Spleen (tissue), 7 donors: ENCODE measurements around the gene RIMKLA.

ENCODE experiments used
- POLR2A ChIP-seq, 3 donors: fragments of 450-650 bp; IDR thresholded peaks; one replicate each; pipeline ENCODE4 v1.5.1; 2017; ENCODE audit warnings: antibody characterized with exemption in 3 of 3, mild to moderate bottlenecking in 1 of 3
- POLR2AphosphoS5 ChIP-seq, 3 donors: sonication (generic); formaldehyde crosslinking; IDR thresholded peaks; one replicate each; pipeline ENCODE4 v1.5.1; 2017; ENCODE audit warnings: antibody characterized with exemption in 3 of 3
- TF ChIP-seq, protein P1 (sequence below), 11 experiments: fragments of 200-600 bp in 7 of 11; fragments of 450-650 bp in 4 of 11; sonication (generic) in 4 of 11; IDR thresholded peaks in 8 of 11; conservative IDR thresholded peaks in 3 of 11; 1 replicate in 7 of 11; 2 replicates in 4 of 11; pipeline versions ENCODE4 v1.4.0 to v1.8.0; 2016 to 2021; ENCODE audit warnings: antibody characterized with exemption in 11 of 11, inconsistent platforms in 4 of 11, mild to moderate bottlenecking in 1 of 11
- donor health status: DM: no; HTN: no; CAD: no; lungs with moderate emphysema.
- donor health status: DM: no; HTN: no; CAD: no.
- donor health status: DM: no; HTN: no; CAD: no.

GRCh38 chr1:42334240-42335049 lies 46.1 kb upstream of the RIMKLA start:
- TF ChIP-seq, protein P1, sequence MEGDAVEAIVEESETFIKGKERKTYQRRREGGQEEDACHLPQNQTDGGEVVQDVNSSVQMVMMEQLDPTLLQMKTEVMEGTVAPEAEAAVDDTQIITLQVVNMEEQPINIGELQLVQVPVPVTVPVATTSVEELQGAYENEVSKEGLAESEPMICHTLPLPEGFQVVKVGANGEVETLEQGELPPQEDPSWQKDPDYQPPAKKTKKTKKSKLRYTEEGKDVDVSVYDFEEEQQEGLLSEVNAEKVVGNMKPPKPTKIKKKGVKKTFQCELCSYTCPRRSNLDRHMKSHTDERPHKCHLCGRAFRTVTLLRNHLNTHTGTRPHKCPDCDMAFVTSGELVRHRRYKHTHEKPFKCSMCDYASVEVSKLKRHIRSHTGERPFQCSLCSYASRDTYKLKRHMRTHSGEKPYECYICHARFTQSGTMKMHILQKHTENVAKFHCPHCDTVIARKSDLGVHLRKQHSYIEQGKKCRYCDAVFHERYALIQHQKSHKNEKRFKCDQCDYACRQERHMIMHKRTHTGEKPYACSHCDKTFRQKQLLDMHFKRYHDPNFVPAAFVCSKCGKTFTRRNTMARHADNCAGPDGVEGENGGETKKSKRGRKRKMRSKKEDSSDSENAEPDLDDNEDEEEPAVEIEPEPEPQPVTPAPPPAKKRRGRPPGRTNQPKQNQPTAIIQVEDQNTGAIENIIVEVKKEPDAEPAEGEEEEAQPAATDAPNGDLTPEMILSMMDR (IDR thresholded peaks at IDR 0.05 in 8 of 11, conservative IDR thresholded peaks at IDR 0.05 in 3 of 11), result no peak
- no peak for TF ChIP-seq POLR2A (IDR thresholded peaks at IDR 0.05)
- peak; percentile 12 to 71 (median 66) for TF ChIP-seq POLR2AphosphoS5 (IDR thresholded peaks at IDR 0.05)
